HEK293 (cell line): ENCODE measurements around the gene DHCR7.

Source experiments
- CTCF ChIA-PET: fragments of 350-600 bp; formaldehyde crosslinking; extraction: SDS; loops from one replicate; lab custom pipeline; 2021; ENCODE audit warnings: antibody characterized with exemption; lab: Yijun Ruan, JAX
- POLR2A ChIA-PET: fragments of 300-600 bp; formaldehyde crosslinking; extraction: SDS; loops from one replicate; lab custom pipeline; 2020; ENCODE audit warnings: antibody characterized with exemption, inconsistent platforms; lab: Yijun Ruan, JAX
- H3K27ac ChIP-seq: fragments of 200-500 bp; sonication (Bioruptor generic); 2 replicates; pipeline ENCODE4 v1.5.1; 2014; ENCODE audit warnings: low read depth, low read length, control low read depth, inconsistent platforms; ENCODE audit errors: extremely low read depth
- H3K36me3 ChIP-seq, 2 experiments: fragments of 200-500 bp in 1 of 2; sonication (Bioruptor generic) in 1 of 2; 1 replicate in 1 of 2; 2 replicates in 1 of 2; pipeline ENCODE4 v1.5.1; 2014 to 2017; ENCODE audit warnings: inconsistent platforms in 2 of 2, low read length in 2 of 2; ENCODE audit not compliant: control insufficient read depth in 2 of 2, insufficient read depth in 1 of 2
- H3K4me1 ChIP-seq: fragments of 200-500 bp; sonication (Bioruptor generic); 2 replicates; pipeline ENCODE4 v1.5.1; 2014; ENCODE audit warnings: mild to moderate bottlenecking, low read length, inconsistent platforms; ENCODE audit not compliant: control insufficient read depth, insufficient read depth
- H3K4me3 ChIP-seq: 2 replicates; pipeline ENCODE4 v1.5.1; 2011; ENCODE audit warnings: low read depth, mild to moderate bottlenecking, control low read depth, low read length, moderate library complexity
- H3K9me3 ChIP-seq: fragments of 200-500 bp; sonication (Bioruptor generic); 2 replicates; pipeline ENCODE4 v1.5.1; 2014; ENCODE audit warnings: low read depth, low read length, inconsistent platforms; ENCODE audit not compliant: control insufficient read depth, insufficient read depth
- KLF16 ChIP-seq: fragments of 450-650 bp; formaldehyde crosslinking; IDR thresholded peaks from 2 replicates; pipeline ENCODE4 v1.5.1; 2017; ENCODE audit warnings: missing biosample characterization, missing genetic modification characterization
- PRDM1 ChIP-seq: fragments of 450-650 bp; formaldehyde crosslinking; IDR thresholded peaks from 2 replicates; pipeline ENCODE4; 2016; ENCODE audit warnings: missing biosample characterization, missing genetic modification characterization
- WT1 ChIP-seq: fragments of 450-650 bp; formaldehyde crosslinking; IDR thresholded peaks from 2 replicates; pipeline ENCODE4 v1.5.1; 2016; ENCODE audit warnings: missing biosample characterization, missing genetic modification characterization
- ZBTB17 ChIP-seq: fragments of 450-650 bp; formaldehyde crosslinking; IDR thresholded peaks from 2 replicates; pipeline ENCODE4 v1.5.1; 2016; ENCODE audit warnings: missing biosample characterization, missing genetic modification characterization
- ZIC2 ChIP-seq: fragments of 450-650 bp; formaldehyde crosslinking; IDR thresholded peaks from 2 replicates; pipeline ENCODE4 v1.5.1; 2016; ENCODE audit warnings: missing biosample characterization, missing genetic modification characterization
- ZNF157 ChIP-seq: fragments of 450-650 bp; formaldehyde crosslinking; IDR thresholded peaks from 2 replicates; pipeline ENCODE4 v1.5.1; 2016; ENCODE audit warnings: missing biosample characterization, missing genetic modification characterization
- ZNF169 ChIP-seq: fragments of 450-650 bp; formaldehyde crosslinking; IDR thresholded peaks from 2 replicates; pipeline ENCODE4 v1.5.1; 2016; ENCODE audit warnings: missing biosample characterization, missing genetic modification characterization
- ZNF341 ChIP-seq: fragments of 450-650 bp; formaldehyde crosslinking; IDR thresholded peaks from 2 replicates; pipeline ENCODE4; 2016; ENCODE audit warnings: low read depth, missing biosample characterization, missing genetic modification characterization
- ZNF404 ChIP-seq: fragments of 450-650 bp; formaldehyde crosslinking; IDR thresholded peaks from 2 replicates; pipeline ENCODE4 v1.5.1; 2017; ENCODE audit warnings: missing biosample characterization, missing genetic modification characterization
- ZNF433 ChIP-seq: fragments of 450-650 bp; formaldehyde crosslinking; IDR thresholded peaks from 2 replicates; pipeline ENCODE4 v1.5.1; 2016; ENCODE audit warnings: missing biosample characterization, missing genetic modification characterization, low read depth
- ZNF510 ChIP-seq: fragments of 450-650 bp; formaldehyde crosslinking; IDR thresholded peaks from 2 replicates; pipeline ENCODE4 v1.5.1; 2018; ENCODE audit warnings: mild to moderate bottlenecking, missing genetic modification characterization, missing biosample characterization; ENCODE audit not compliant: insufficient replicate concordance
- ZNF530 ChIP-seq: fragments of 450-650 bp; formaldehyde crosslinking; IDR thresholded peaks from 2 replicates; pipeline ENCODE4 v1.5.1; 2016; ENCODE audit warnings: low read depth, missing biosample characterization, missing genetic modification characterization
- ZNF600 ChIP-seq: fragments of 450-650 bp; formaldehyde crosslinking; IDR thresholded peaks from 2 replicates; pipeline ENCODE4 v1.5.1; 2016; ENCODE audit warnings: missing biosample characterization, missing genetic modification characterization
- ZNF626 ChIP-seq: fragments of 450-650 bp; sonication (Bioruptor Pico); formaldehyde crosslinking; IDR thresholded peaks from 2 replicates; pipeline ENCODE4 v1.5.1; 2018; ENCODE audit warnings: missing biosample characterization, missing genetic modification characterization, inconsistent platforms
- ZSCAN23 ChIP-seq: fragments of 450-650 bp; formaldehyde crosslinking; IDR thresholded peaks from 2 replicates; pipeline ENCODE4 v1.5.1; 2016; ENCODE audit warnings: missing biosample characterization, missing genetic modification characterization
- TF ChIP-seq, protein P1 (sequence below): fragments of 450-650 bp; formaldehyde crosslinking; IDR thresholded peaks from 2 replicates; pipeline ENCODE4 v1.5.1; 2016; ENCODE audit warnings: missing biosample characterization, missing genetic modification characterization
- TF ChIP-seq, protein P2 (sequence below): fragments of 450-650 bp; formaldehyde crosslinking; IDR thresholded peaks from 2 replicates; pipeline ENCODE4 v1.5.1; 2016; ENCODE audit warnings: missing biosample characterization, missing genetic modification characterization, borderline replicate concordance
- TF ChIP-seq, protein P3 (sequence below): fragments of 450-650 bp; formaldehyde crosslinking; optimal IDR thresholded peaks from 2 replicates; pipeline ENCODE3; 2016; ENCODE audit warnings: missing biosample characterization, mild to moderate bottlenecking, missing genetic modification characterization
- TF ChIP-seq, protein P4 (sequence below): fragments of 450-650 bp; formaldehyde crosslinking; IDR thresholded peaks from 2 replicates; pipeline ENCODE4 v1.5.1; 2016; ENCODE audit warnings: missing biosample characterization, missing genetic modification characterization

The DHCR7 gene

DNA sequence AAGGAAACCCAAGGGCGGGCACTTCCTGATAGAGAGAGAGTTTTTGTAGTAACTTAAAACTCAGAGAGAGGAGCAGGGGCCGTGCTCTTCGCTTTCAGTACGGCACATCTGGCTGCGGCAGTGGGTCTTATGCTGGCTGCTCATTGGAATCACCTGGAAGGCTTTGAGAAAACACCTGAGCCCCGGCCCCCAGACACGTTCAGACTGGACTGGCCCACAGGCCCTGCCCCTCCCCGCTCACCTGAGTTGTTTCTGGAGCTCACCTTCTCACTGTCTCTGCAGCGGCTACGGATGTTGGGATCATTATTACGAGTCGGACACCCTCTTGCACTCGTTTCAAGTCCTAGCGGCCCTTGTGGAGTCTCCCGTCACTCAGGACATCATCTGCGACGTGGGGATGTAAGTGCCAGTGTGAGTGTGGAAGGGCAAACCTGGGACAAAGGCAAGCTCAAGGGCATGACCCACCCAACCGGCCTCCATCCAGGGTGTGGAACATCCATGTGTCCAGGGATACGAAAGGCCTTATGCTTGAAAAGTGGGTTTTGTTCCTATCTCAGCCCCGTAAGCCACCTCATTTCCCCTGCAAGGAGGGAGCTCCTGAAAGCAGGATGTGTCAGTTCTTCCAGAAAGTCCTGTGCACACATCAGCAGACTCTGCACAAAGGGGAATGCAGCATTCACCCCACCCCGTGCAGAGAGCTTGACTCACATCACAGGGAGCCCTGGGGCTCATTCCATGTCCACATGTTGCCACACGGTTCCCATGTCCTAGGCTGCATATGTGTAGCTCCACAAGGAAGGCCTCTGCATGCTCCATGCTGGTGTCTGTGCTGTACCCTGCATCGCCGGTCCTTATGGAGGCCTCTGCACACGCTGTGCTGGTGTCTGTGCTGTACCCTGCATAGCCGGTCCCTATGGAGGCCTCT lies 10.2 kb upstream of the DHCR7 start:
- H3K9me3 ChIP-seq = no peaks in the 10 kb centered on the region
- POLR2A ChIA-PET = no interaction called here
- no peak for TF ChIP-seq ZNF530
- TF ChIP-seq, protein P1, sequence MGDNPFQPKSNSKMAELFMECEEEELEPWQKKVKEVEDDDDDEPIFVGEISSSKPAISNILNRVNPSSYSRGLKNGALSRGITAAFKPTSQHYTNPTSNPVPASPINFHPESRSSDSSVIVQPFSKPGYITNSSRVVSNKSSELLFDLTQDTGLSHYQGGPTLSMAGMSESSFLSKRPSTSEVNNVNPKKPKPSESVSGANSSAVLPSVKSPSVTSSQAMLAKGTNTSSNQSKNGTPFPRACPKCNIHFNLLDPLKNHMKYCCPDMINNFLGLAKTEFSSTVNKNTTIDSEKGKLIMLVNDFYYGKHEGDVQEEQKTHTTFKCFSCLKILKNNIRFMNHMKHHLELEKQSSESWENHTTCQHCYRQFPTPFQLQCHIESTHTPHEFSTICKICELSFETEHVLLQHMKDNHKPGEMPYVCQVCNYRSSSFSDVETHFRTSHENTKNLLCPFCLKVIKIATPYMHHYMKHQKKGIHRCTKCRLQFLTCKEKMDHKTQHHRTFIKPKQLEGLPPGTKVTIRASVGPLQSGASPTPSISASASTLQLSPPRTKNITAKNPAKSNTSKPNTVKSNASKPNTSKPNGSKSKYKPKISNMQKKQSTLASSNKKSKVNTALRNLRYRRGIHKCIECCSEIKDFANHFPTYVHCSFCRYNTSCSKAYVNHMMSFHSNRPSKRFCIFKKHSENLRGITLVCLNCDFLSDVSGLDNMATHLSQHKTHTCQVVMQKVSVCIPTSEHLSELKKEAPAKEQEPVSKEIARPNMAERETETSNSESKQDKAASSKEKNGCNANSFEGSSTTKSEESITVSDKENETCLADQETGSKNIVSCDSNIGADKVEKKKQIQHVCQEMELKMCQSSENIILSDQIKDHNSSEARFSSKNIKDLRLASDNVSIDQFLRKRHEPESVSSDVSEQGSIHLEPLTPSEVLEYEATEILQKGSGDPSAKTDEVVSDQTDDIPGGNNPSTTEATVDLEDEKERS (tag by site-specific recombination) = no peak
- no peak for TF ChIP-seq ZSCAN23 (tag by site-specific recombination)
- TF ChIP-seq ZNF600 = no peak
- TF ChIP-seq ZNF341 (tag by site-specific recombination) = no peak
- no peak for TF ChIP-seq ZNF157 (tag by site-specific recombination)
- no peak for TF ChIP-seq KLF16
- no peak for TF ChIP-seq ZNF626
- TF ChIP-seq PRDM1 (tag by site-specific recombination) = no peak
- TF ChIP-seq ZIC2 (tag by site-specific recombination) = no peak
- TF ChIP-seq, all 188 proteins: peak for 0
- H3K36me3 ChIP-seq = peaks cover 0 to 71% of the 10 kb centered on the region in 2 experiments
- no peaks in the 10 kb centered on the region for H3K4me1 ChIP-seq
- no peak overlapping the region for H3K4me3 ChIP-seq
- no peak overlapping the region for H3K27ac ChIP-seq
- CTCF ChIA-PET = no interaction called here

DNA sequence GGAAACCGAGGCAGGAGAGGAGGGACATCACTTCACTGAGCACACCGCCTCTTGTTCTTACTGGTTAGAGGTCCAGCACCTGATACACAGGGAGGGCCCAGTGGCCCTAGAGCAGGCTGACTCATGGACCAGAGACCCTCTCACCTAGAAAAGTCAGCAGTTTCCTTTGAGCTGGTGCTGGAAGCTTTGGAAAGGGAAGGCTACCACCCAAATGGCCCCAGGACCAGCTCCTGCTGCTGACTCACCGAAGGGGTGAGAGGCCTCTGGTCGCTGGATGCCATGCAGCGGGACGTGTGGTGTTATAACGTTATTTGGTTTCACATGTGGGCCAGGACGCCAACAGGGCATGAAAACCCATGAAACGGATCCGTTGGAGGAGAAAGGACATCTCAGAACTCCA lies 8.6 kb upstream of the DHCR7 start:
- ChIA-PET POLR2A (interaction anchor here (1.1 kb wide), 1 partner anchor 8 kb away, joined by 3 read pairs; the partner anchor contains the start of gene DHCR7), CTCF (no interaction called here)
- Histone ChIP-seq H3K9me3 (no peaks in the 10 kb centered on the region), H3K36me3 (peaks cover 0 to 66% of the 10 kb centered on the region in 2 experiments)
- TF ChIP-seq, protein P2, sequence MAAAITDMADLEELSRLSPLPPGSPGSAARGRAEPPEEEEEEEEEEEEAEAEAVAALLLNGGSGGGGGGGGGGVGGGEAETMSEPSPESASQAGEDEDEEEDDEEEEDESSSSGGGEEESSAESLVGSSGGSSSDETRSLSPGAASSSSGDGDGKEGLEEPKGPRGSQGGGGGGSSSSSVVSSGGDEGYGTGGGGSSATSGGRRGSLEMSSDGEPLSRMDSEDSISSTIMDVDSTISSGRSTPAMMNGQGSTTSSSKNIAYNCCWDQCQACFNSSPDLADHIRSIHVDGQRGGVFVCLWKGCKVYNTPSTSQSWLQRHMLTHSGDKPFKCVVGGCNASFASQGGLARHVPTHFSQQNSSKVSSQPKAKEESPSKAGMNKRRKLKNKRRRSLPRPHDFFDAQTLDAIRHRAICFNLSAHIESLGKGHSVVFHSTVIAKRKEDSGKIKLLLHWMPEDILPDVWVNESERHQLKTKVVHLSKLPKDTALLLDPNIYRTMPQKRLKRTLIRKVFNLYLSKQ (tag by site-specific recombination) = no peak
- TF ChIP-seq ZBTB17 (no peak), PRDM1 (tag by site-specific recombination) (no peak), ZNF404 (tag by site-specific recombination) (no peak), ZNF433 (tag by site-specific recombination) (no peak), ZNF510 (tag by site-specific recombination) (no peak), ZNF169 (tag by site-specific recombination) (no peak), WT1 (no peak)
- TF ChIP-seq, protein P3, sequence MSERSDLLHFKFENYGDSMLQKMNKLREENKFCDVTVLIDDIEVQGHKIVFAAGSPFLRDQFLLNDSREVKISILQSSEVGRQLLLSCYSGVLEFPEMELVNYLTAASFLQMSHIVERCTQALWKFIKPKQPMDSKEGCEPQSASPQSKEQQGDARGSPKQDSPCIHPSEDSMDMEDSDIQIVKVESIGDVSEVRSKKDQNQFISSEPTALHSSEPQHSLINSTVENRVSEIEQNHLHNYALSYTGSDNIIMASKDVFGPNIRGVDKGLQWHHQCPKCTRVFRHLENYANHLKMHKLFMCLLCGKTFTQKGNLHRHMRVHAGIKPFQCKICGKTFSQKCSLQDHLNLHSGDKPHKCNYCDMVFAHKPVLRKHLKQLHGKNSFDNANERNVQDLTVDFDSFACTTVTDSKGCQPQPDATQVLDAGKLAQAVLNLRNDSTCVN (tag by site-specific recombination) = no peak
- TF ChIP-seq, protein P4, sequence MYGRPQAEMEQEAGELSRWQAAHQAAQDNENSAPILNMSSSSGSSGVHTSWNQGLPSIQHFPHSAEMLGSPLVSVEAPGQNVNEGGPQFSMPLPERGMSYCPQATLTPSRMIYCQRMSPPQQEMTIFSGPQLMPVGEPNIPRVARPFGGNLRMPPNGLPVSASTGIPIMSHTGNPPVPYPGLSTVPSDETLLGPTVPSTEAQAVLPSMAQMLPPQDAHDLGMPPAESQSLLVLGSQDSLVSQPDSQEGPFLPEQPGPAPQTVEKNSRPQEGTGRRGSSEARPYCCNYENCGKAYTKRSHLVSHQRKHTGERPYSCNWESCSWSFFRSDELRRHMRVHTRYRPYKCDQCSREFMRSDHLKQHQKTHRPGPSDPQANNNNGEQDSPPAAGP (tag by site-specific recombination) = no peak
- TF ChIP-seq, all 188 proteins: peak for 0
- no peak overlapping the region for H3K4me3 ChIP-seq
- H3K27ac ChIP-seq = no peak overlapping the region
- 0 out of 2 replicates have a peak, but pooled peaks cover 3% of the 10 kb centered on the region for H3K4me1 ChIP-seq
